PC-3 (cell line): ENCODE measurements around the gene SAP30. TPM values are rescaled to one million over a fixed set of nuclear protein-coding genes. Genes with fewer than 3 reads are reported as not detected.
A peak's percentile ranks its signal among the peaks of the same experiment; 100 is the strongest.

Experiments
- ATAC-seq: fragments of 200-7000 bp; cut with Tn5 transposase; 2 replicates; pipeline ENCODE4 v1.9.1; 2020; ENCODE audit warnings: mild to moderate bottlenecking, moderate library complexity
- BruUV-seq: library from RNA; stranded (reverse); fragments of 400-500 nt; replicated peaks from 2 replicates; lab custom pipeline; 2021; lab: Mats Ljungman, UMichigan
- CTCF ChIA-PET: fragments of 300-600 bp; sonication (Branson Sonifier 250); formaldehyde crosslinking; loops from one replicate; lab custom pipeline; 2022; ENCODE audit warnings: antibody characterized with exemption; lab: Charles Lee
- POLR2A ChIA-PET: fragments of 300-600 bp; sonication (Branson Sonifier 250); formaldehyde crosslinking; loops from one replicate; lab custom pipeline; 2022; ENCODE audit warnings: antibody characterized with exemption; ENCODE audit not compliant: unreplicated experiment; lab: Charles Lee
- DNase-seq: peaks from one replicate; pipeline ENCODE4 v3.0.0-alpha.2; 2015
- H2AFZ ChIP-seq: fragments of 300-600 bp; sonication (generic); 2 replicates; pipeline ENCODE4 v1.6.0; 2016; ENCODE audit warnings: antibody characterized with exemption, low read length
- H3F3A ChIP-seq: fragments of 300-600 bp; sonication (generic); one replicate; pipeline ENCODE4 v1.6.0; 2017; ENCODE audit warnings: antibody characterized with exemption, low read length, control low read depth, mild to moderate bottlenecking; ENCODE audit not compliant: unreplicated experiment
- H3K27ac ChIP-seq: fragments of 300-600 bp; sonication (generic); 2 replicates; pipeline ENCODE4 v1.5.1; 2016; ENCODE audit warnings: mild to moderate bottlenecking, low read length
- H3K27me3 ChIP-seq: fragments of 300-600 bp; sonication (generic); 2 replicates; pipeline ENCODE4 v1.6.1; 2016; ENCODE audit warnings: low read length, mixed read lengths
- H3K36me3 ChIP-seq: fragments of 300-600 bp; sonication (generic); 2 replicates; pipeline ENCODE4 v1.6.1; 2016; ENCODE audit warnings: low read depth, mixed run types, low read length, mixed read lengths
- H3K4me1 ChIP-seq: fragments of 300-600 bp; sonication (generic); 2 replicates; pipeline ENCODE4 v1.5.1; 2016; ENCODE audit warnings: low read length; ENCODE audit not compliant: insufficient read depth
- H3K4me2 ChIP-seq: fragments of 300-600 bp; sonication (generic); 2 replicates; pipeline ENCODE4 v1.6.0; 2016; ENCODE audit warnings: low read length
- H3K4me3 ChIP-seq: fragments of 300-600 bp; sonication (generic); 2 replicates; pipeline ENCODE4 v1.5.1; 2016; ENCODE audit warnings: mild to moderate bottlenecking, low read length, mixed read lengths
- H3K79me2 ChIP-seq: fragments of 300-600 bp; sonication (generic); 2 replicates; pipeline ENCODE4 v1.6.1; 2017; ENCODE audit warnings: low read length, mixed read lengths
- H3K9ac ChIP-seq: fragments of 300-600 bp; sonication (generic); 2 replicates; pipeline ENCODE4 v1.6.0; 2016; ENCODE audit warnings: mild to moderate bottlenecking, low read length
- H3K9me2 ChIP-seq: fragments of 300-600 bp; sonication (generic); replicated peaks from 2 replicates; pipeline ENCODE4 v1.6.1; 2016; ENCODE audit warnings: mixed run types, low read length, mixed read lengths
- H3K9me3 ChIP-seq: fragments of 300-600 bp; sonication (generic); 2 replicates; pipeline ENCODE4 v1.6.1; 2016; ENCODE audit warnings: low read length, mixed read lengths
- H4K20me1 ChIP-seq: fragments of 300-600 bp; sonication (generic); 2 replicates; pipeline ENCODE4 v1.6.1; 2016; ENCODE audit warnings: low read length, mixed read lengths
- CTCF ChIP-seq: fragments of 300-600 bp; sonication (generic); conservative IDR thresholded peaks from 2 replicates; pipeline ENCODE4 v1.5.1; 2017; ENCODE audit warnings: antibody characterized with exemption, low read depth, mild to moderate bottlenecking, low read length
- EZH2 ChIP-seq: fragments of 300-600 bp; sonication (generic); IDR thresholded peaks from one replicate; pipeline ENCODE4 v1.6.1; 2017; ENCODE audit warnings: antibody characterized with exemption, mild to moderate bottlenecking, low read length; ENCODE audit not compliant: unreplicated experiment
- EZH2phosphoT487 ChIP-seq: fragments of 300-600 bp; sonication (generic); IDR thresholded peaks from 2 replicates; pipeline ENCODE4 v1.6.1; 2018; ENCODE audit warnings: mild to moderate bottlenecking, antibody characterized with exemption, low read length, borderline replicate concordance
- intact Hi-C: fragments of 100-400 bp; cut with micrococcal nuclease; formaldehyde crosslinking; loops from 2 replicates; pipeline ENCODE4 v1.9.0; 2023
- total RNA-seq: library from RNA; depleted of rRNA; stranded (reverse); fragments of >200 nt; gene quantifications from 2 replicates; pipeline ENCODE4 v1.2.3, GENCODE V29; 2014

Gene SAP30
- total RNA-seq, 1 experiment from 2014 or later, result 38.8 TPM

GRCh38 chr4:173337463-173337862 lies 33.3 kb upstream of the SAP30 start:
- no peaks in the 10 kb centered on the region for H3K27me3 ChIP-seq
- TF ChIP-seq CTCF (no peak), EZH2 (no peak), EZH2phosphoT487 (no peak)
- POLR2A ChIA-PET, result no interaction called here
- no peaks in the 10 kb centered on the region for H3K9me3 ChIP-seq
- peaks cover 21% of the 10 kb centered on the region for H3K4me1 ChIP-seq
- intact Hi-C loops, result no loop called here
- ATAC-seq (no peak), DNase-seq (peak; percentile 21)
- BruUV-seq, result no TSS peak
- no peak overlapping the region for H2AFZ ChIP-seq
- CTCF ChIA-PET, result no interaction called here
- H3K9me2 ChIP-seq, result no peaks in the 10 kb centered on the region
- H3K27ac ChIP-seq, result no peak overlapping the region
- H3K4me3 ChIP-seq, result no peak overlapping the region
- peaks cover 31% of the 10 kb centered on the region for H3K79me2 ChIP-seq
- peaks cover 10% of the 10 kb centered on the region for H3K36me3 ChIP-seq
- no peak overlapping the region for H3K9ac ChIP-seq
- H4K20me1 ChIP-seq, result peaks cover 9% of the 10 kb centered on the region
- no peaks in the 10 kb centered on the region for H3F3A ChIP-seq
- no peak overlapping the region for H3K4me2 ChIP-seq

GRCh38 chr4:173343832-173344397 lies 26.8 kb upstream of the SAP30 start:
- H3K27ac ChIP-seq, result no peak overlapping the region
- POLR2A ChIA-PET, result no interaction called here

More at GRCh38 chr4:173343832-173344397, 26.8 kb upstream of the SAP30 start:
- no peak overlapping the region for H3K4me2 ChIP-seq
- ATAC-seq, result no peak
- no peak for DNase-seq
- no peaks in the 10 kb centered on the region for H3K27me3 ChIP-seq
- H3K4me1 ChIP-seq, result peaks cover 21% of the 10 kb centered on the region
- no peaks in the 10 kb centered on the region for H3K79me2 ChIP-seq
- no peaks in the 10 kb centered on the region for H3F3A ChIP-seq
- H3K9ac ChIP-seq, result no peak overlapping the region
- TF ChIP-seq EZH2, result no peak
- TF ChIP-seq EZH2phosphoT487, result no peak
- TF ChIP-seq CTCF, result no peak
- no peaks in the 10 kb centered on the region for H3K9me2 ChIP-seq
- CTCF ChIA-PET, result no interaction called here
- no peak overlapping the region for H2AFZ ChIP-seq
- H3K9me3 ChIP-seq, result no peaks in the 10 kb centered on the region
- no peaks in the 10 kb centered on the region for H4K20me1 ChIP-seq
- no peaks in the 10 kb centered on the region for H3K36me3 ChIP-seq
- intact Hi-C loops, result no loop called here
- BruUV-seq, result no TSS peak
- H3K4me3 ChIP-seq, result no peak overlapping the region
